Femur (tissue), 1 donor: Measurements from ENCODE around the gene MYH3.

ENCODE experiments used
- DNase-seq: peaks from one replicate; pipeline ENCODE4 v3.0.0-alpha.2; 2017

Gene MYH3

GRCh38 chr17:10613775-10614513, 43.2 kb downstream of the MYH3 start:
- no peak for DNase-seq

- no peak for DNase-seq
Measured at GRCh38 chr17:10612957-10613744, 44.0 kb downstream of the MYH3 start.

GRCh38 chr17:10610884-10611283, 46.2 kb downstream of the MYH3 start:
- no peak for DNase-seq

GRCh38 chr17:10608244-10608643, 48.9 kb downstream of the MYH3 start:
- no peak for DNase-seq

GRCh38 chr17:10606110-10606509, 51.0 kb downstream of the MYH3 start:
- no peak for DNase-seq

GRCh38 chr17:10605221-10605783, 51.8 kb downstream of the MYH3 start:
- DNase-seq: no peak

- DNase-seq: no peak
Measured at GRCh38 chr17:10604521-10604920, 52.6 kb downstream of the MYH3 start.

- no peak for DNase-seq
Measured at GRCh38 chr17:10603931-10604330, 53.2 kb downstream of the MYH3 start.

- peak; percentile 47 for DNase-seq
Measured at GRCh38 chr17:10600571-10600970, 56.5 kb downstream of the MYH3 start.

GRCh38 chr17:10598621-10599020, 58.5 kb downstream of the MYH3 start:
- no peak for DNase-seq

- no peak for DNase-seq
Measured at GRCh38 chr17:10589553-10590145, 67.5 kb downstream of the MYH3 start.

GRCh38 chr17:10585529-10585928, 71.6 kb downstream of the MYH3 start:
- DNase-seq: no peak

- no peak for DNase-seq
Measured at GRCh38 chr17:10583834-10584233, 73.3 kb downstream of the MYH3 start.

- DNase-seq: no peak
Measured at GRCh38 chr17:10579270-10579669, 77.8 kb downstream of the MYH3 start.
